Measurements from ENCODE around the gene TREM2. TPM values are rescaled to one million over a fixed set of nuclear protein-coding genes. Genes with fewer than 3 reads are reported as not detected.

TREM2 gene
- total and polyA plus RNA-seq, 10 of the 15 experiments (the other 5 are each of a cell fraction or from before 2014, with no cell fraction given) = not detected

GRCh38 chr6:41199552-41200246 lies 36.8 kb upstream of the TREM2 start (continued):
- TF ChIP-seq CUX1 (IDR thresholded peaks at IDR 0.05; ENCODE audit: insufficient replicate concordance, low read depth, low read length) (no peak), SP1 (IDR thresholded peaks at IDR 0.05; ENCODE audit: low read depth, low read length) (no peak)

DNA sequence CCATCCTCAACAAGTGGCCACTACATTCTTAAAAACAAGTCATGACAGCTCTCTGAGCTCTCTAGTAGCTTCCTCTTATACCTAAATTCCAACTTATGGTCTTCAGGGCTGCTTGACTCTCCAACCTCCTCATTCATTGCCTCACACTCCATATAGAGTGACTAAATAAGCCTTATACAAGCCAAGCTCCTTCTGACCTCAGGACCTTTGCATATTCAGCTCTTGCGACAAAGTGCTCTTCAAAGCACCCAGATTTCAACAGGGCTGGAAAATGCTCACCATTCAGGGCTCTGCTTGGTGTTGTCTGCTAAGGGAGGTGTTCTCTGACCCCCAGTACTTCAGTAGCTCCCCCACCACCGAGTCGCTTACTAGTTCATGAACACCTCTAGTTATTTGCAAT lies 34.3 kb upstream of the TREM2 start:
- no peak overlapping the region for H3K4me2 ChIP-seq (ENCODE audit: control insufficient read depth, insufficient read depth)
- no peak for DNase-seq (ENCODE audit: low read depth, low spot score)
- no peaks in the 10 kb centered on the region; the same call in 2 of the 3 replicates for H3K9me3 ChIP-seq (replicated peaks; ENCODE audit: control insufficient read depth, insufficient read depth, low read length)
- WGBS (ENCODE audit: insufficient coverage, insufficient replicate concordance, low lambda C conversion rate, missing lambda C conversion rate) = 100% methylated on average over 3 of the region's 3 CpGs
- FAIRE-seq = no peak
- no peaks in the 10 kb centered on the region; a peak in 1 of 4 replicates for H3K36me3 ChIP-seq (ENCODE audit: control insufficient read depth in 2 of 2, insufficient read depth in 2 of 2, low read length in 1 of 2)
- peaks cover 2% of the 10 kb centered on the region; the same call in 1 of the 2 replicates for H3K79me2 ChIP-seq (ENCODE audit: control insufficient read depth, insufficient read depth, low read length)
- intact Hi-C loops (cut with micrococcal nuclease; ENCODE audit: unreplicated experiment) = no loop called here
- H3K9ac ChIP-seq (ENCODE audit: control insufficient read depth, insufficient read depth, low read length) = no peak overlapping the region
- no peak overlapping the region for H3K27ac ChIP-seq (ENCODE audit: control insufficient read depth, insufficient read depth)
- H3K4me3 ChIP-seq = no peak overlapping the region
- no peaks in the 10 kb centered on the region; a peak in 1 of 4 replicates for H3K27me3 ChIP-seq (replicated peaks in 1 of 2; ENCODE audit: control insufficient read depth in 2 of 2, insufficient read depth in 2 of 2, low read length in 1 of 2)
- no peak overlapping the region for H2AFZ ChIP-seq (ENCODE audit: control insufficient read depth, low read depth, low read length)
- CTCF ChIA-PET = interaction anchor here (0.7 to 3.8 kb wide), 9 partner anchors 8 to 123 kb away, joined by 3 to 26 read pairs (median 3); no protein-coding TSS in a partner anchor
- H3K4me1 ChIP-seq (ENCODE audit: control insufficient read depth, insufficient read depth, low read length) = peaks cover 30% of the 10 kb centered on the region
- in situ Hi-C loops (cut with MboI) = no loop called here
- no peaks in the 10 kb centered on the region for H4K20me1 ChIP-seq (ENCODE audit: control insufficient read depth, insufficient read depth)
- RAD21 ChIA-PET (ENCODE audit: unreplicated experiment) = interaction anchor here (1.2 kb wide), 1 partner anchor 123 kb away, joined by 4 read pairs; no protein-coding TSS in a partner anchor
- POLR2A ChIA-PET = interaction anchor here (0.7 to 1.4 kb wide), 4 partner anchors 11 to 152 kb away, joined by 3 read pairs; no protein-coding TSS in a partner anchor
- no TSS peak for BruUV-seq (replicated peaks)
- SMC1A ChIA-PET (ENCODE audit: uncharacterized antibody, unreplicated experiment) = interaction anchor here (0.7 to 2.3 kb wide), 9 partner anchors 9 to 121 kb away, joined by 3 to 6 read pairs (median 5); no protein-coding TSS in a partner anchor
- no peak for ATAC-seq
- no peak for TF ChIP-seq FOXK2 (IDR thresholded peaks at IDR 0.05)
- TF ChIP-seq ZBED1 (IDR thresholded peaks at IDR 0.05; ENCODE audit: borderline replicate concordance) = no peak
- TF ChIP-seq REST (IDR thresholded peaks at IDR 0.05; ENCODE audit: low read depth, low read length) = no peak
- TF ChIP-seq POLR2A (IDR thresholded peaks at IDR 0.05; ENCODE audit: low read depth, low read length) = no peak
- no peak for TF ChIP-seq RELB (IDR thresholded peaks at IDR 0.05; ENCODE audit: low read depth)
- no peak for TF ChIP-seq SREBF1 (IDR thresholded peaks at IDR 0.05; ENCODE audit: low read length)
- TF ChIP-seq ATF3 (IDR thresholded peaks at IDR 0.05; ENCODE audit: borderline replicate concordance, extremely low read depth, low read depth, low read length) = no peak
- TF ChIP-seq TCF12 (IDR thresholded peaks at IDR 0.05; ENCODE audit: low read depth, low read length) = no peak
- TF ChIP-seq TBL1XR1 (IDR thresholded peaks at IDR 0.05; ENCODE audit: low read depth, low read length) = no peak
